GM19238 (cell line): Measurements from ENCODE around the gene FAT3.

Source experiments
- DNase-seq: peaks from one replicate; pipeline ENCODE4 v3.0.0; 2011; ENCODE audit warnings: low spot score; ENCODE audit not compliant: insufficient read length

FAT3 gene

DNA sequence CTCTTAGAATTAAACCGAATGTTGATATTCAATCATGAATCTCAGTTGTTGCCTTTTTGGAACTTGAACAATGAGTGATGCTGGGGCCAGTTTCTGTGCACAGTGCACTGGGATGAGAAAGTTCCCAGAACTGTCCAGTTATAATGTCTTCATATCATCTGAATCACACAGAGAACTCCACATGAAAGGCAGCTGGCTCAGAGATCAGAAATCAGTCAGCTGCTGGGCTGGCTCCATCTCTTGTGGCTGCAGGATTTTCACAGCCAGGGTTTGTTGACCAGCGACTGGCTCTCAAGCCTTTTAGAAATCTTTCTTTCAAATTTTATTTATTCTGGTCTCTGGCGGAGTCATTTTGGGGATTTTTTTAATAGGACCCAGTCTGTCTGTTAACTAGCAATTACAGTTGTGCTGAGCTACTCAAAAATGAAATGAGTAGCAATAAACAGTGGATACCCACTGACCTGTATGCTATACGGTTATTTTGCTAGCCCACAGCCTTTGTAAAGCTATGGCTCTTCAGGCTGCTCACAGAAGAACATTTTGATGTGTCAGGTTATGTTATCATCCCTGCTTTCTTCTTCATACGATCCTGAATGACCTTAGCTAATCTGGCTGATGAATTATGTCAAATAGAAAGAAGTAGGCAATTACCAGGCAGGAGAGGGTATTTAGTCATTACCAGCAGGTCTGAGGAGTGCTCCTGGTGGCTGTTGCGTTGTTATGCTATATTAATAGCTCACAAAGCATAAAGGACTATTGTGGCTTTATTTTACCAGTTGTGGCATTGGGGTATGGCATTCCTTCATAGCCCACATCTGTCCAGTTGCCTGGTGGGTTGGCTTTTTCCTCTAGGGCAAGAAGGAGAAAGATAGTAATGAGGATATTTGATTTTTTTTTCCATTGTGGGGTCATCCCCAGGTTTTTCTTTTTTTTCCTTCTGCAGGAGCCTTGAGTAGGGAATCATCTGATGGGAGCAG lies 3.6 kb downstream of the FAT3 start:
- no peak for DNase-seq

DNA sequence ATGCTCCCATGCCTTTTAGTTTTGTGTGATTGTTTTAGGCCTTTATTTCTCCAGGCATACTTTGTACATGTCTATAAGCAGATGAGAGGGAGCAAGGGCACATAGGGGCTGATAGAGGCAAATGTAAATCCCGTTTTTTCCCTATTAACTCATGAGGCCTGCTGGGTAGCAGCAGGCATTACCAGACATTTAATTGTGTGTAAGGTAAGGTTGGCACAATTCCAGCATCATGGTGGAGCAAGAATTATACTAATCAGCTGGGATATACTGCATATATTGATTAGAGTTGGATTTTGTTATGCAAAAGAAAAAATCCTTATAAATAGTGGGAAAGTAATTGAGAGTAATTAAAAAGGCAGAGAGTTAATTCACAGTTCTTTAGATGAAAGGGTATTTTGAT lies 12.2 kb downstream of the FAT3 start:
- DNase-seq: no peak

DNA sequence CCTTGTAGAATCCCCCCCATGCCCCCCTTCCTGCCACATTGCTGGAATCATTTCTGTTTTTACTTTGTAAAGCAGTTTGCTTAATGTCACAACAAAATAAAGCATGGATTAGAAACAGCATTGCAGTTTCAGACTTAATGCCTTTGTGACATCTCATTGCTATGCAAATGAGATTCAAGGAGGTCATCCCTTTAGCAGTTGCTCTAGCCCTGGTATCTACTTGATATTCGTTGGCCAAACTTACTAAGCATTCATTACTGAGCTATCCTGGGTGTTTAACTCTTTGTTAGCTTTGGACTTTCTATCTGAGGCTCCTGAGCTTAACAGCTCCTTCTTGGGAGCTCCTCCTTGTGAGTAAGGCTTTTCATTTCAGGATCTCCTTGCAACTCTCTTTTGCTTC lies 16.3 kb downstream of the FAT3 start:
- DNase-seq: no peak

DNA sequence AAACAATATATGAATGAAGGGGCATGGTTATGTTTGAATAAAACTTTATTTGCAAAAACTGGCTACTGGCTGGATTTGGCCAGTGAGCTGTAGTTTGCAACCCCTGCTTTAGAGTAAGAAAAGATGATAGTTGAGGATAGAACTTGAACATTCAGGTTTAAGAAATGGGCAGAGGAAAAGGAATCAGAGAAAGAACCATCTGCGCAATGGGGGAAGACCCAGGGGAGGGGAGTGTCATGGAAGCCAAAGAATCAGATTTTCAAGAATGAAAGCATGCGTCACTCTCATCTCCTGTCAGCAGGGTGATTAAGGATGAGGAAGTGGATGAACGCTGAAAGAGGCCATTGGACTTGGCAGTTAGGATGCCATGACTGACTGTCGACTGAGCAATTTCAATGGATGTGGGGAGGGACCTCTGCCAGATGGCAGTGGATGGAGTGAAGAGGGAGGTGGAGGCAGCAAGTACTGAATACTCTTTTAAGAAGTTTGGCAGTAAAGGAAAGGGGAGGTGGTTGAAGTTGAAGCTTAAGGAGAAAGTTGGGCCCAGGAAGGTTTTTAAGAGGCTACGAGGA lies 21.2 kb downstream of the FAT3 start:
- DNase-seq: no peak

DNA sequence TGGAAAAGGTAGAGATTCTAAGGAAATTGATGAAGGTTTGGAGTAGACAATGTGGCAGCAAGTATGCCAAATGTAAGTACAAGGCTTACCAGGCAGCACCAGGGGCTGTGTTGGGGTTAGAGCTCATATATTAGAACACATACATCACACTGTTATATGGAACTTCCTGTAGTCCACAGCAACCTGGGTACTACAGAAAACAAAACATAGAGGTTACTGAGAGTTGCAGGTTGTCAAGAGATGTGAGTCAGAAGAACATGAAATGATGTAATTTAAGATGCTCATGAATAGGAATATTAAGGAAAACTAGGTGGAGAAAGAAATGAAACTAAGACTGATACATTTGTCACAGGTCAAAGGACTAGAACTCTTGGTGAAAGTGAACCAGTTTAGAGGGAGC lies 22.0 kb downstream of the FAT3 start:
- no peak for DNase-seq

DNA sequence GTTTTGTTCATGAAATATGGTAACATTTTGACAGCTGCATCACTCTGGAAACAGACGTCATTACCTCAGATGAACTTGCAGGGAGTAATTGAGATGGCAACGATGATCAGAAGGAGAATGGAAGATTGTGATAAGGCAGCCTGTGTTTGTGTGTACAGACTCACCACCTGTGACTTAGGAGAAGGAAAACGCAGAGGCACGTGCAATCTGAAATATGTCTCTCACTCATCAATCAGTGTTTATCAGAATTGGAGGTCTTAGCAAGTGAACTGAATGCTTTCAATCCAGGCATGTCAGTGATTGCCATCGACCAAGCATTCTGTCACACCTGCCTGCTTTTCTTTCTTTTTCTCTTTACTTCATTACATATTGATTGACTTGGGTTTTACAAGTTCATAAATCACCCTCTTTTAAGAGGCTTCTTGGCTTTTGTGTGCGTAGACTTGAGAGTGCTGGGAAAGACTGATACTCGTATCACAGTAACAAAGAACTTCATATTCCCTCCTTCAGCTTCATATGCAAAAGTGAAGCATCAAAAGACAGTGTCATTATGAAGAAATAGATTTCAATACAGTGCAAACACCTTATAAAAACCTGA lies 24.6 kb downstream of the FAT3 start:
- no peak for DNase-seq

DNA sequence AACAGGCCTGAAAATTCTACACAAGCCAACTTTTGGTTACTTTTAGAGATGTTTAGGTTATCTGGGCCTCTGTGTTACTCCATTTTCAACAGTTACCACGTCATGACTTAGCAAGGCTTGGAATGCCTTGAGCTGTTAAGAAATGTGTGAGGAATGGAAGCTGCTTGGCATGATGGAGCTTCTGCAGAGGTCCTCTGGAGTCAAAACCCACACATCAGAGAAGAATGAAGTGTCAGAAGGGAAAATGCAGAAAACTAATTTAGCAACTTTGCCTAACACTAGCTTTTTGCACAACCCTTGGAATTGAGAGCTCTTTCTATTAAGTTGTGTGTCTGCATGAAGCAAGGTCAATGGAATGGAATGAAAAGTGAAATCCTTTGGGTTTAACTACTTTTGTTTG lies 27.4 kb downstream of the FAT3 start:
- DNase-seq: no peak

DNA sequence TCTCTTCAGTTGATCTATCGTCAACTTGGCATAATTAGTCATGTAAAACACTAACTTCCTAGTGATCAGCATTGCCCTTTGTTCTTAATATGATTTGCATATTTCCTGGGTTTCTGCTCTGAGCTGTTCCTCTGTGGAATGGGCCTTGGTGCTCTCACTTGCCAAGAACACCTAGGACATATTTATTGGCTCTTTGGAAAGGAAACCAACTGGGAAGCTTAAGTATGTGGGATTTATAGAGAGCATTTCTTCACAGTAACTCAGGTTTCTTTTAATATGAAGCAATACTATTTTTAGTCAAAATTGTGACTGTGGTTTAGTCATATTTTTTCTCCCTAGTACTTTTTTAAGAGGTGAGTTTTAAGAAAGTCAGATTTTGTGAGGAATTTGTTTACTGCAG lies 28.8 kb downstream of the FAT3 start:
- DNase-seq: no peak

DNA sequence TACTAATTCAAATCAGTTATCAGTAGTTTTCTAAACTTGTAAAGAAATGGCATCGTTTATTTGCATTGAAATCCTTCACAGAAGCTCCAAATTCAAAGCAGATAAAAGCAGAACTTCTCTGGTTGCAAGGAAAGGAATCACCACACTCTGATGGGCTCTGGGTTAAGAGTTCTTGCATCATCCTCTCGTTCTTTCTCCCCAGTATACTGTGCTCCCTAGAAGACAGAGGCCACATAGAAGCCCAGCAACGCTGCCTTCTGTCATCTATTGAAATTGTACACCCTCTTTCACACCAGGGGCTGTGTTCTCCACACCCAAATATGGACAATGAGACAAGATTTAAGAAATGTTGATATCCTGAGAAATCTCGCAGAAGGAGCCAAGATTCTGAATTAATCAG lies 29.3 kb downstream of the FAT3 start:
- DNase-seq: no peak

DNA sequence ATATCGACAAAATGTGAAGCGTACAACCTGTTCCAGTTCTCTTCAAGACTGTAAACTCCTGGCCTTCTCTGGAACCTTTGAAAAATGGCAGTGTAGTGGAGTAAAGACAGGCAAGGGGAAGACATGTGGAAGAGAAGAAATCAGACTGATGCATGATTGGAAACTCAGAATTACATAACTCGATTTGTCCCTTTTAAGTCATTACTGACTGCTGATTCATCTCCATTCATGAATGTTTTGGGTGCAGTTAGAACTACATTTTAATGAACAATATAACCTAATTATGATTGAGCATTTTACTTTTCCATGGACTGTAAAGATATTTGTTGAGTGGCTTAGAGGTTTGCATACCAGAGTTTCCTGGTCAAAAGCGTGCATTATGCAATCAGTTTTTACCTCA lies 32.9 kb downstream of the FAT3 start:
- DNase-seq: no peak

DNA sequence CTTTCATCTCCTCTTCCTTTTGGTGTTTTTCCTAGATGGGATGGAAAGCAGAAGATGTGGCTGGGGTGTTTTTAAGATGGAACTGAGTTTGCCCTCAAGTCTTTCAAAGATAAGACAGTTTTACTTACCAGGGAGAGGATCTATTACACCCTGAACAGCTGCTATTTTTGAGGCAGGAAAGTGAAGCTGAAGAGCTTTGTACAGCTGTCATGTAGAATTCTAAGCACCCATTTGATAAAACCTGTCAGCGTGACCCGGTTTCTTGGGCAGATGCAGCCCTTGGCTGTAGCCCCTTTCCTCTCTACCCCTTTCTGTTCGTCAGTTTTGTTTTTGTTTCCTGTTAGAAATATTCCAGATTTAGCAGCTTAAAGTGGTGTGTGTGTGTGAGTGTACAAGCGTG lies 35.2 kb downstream of the FAT3 start:
- DNase-seq: no peak

DNA sequence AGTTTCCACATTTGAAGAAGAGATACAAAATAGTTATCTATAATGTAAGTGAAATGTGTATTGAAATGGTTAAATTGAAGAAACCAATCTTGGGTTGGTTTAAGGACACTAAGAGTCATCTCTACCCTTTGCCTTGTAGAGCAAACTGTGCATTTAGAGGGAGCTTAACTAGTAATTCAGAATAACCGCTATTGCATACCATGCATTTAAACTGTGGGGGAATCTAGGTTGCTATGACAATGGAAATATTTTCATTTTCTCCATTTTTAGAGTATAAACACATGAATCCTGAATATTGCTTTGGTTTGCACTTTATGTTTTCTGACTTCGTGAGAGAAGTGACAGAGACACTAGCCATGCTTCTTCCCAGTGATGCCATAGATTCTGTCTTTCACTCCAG lies 39.7 kb downstream of the FAT3 start:
- DNase-seq: no peak

DNA sequence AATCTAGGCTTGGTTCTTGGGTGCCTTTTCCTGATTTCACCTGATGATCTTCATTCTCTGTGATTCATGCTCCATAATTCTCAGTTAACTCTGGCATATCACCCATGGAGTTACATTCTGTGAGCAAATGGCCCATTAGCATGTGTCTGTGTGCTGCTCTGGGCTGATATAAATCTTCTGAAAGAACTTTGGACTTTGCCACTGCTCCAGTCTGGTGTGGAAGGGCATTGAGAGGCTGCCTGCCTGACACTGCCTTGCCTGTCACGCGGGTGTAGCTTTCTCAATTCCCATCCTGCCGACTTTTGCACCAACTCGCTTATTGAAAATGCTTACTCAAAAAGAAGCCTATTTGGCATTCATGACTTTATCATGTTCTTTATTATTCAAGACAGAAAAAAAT lies 42.2 kb downstream of the FAT3 start:
- no peak for DNase-seq

DNA sequence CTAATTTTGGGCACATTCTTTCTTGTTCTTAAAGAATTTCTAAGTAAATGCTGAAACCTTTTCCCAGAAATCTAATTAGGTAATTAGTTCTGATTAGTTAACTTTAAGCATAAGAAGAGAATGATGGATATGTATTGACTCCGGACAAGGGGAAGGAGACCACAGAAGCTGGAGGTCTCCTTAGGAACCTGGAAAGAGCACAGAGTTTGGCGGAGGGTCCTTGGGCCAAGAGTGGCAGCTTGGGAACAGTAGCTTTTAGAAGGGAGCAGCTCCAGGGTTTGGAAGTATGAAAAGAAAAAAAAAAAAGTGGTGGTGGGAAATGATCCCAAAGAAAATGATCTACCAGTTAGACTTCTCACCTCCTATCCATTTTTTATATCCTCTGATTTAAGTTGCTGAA lies 42.7 kb downstream of the FAT3 start:
- no peak for DNase-seq

DNA sequence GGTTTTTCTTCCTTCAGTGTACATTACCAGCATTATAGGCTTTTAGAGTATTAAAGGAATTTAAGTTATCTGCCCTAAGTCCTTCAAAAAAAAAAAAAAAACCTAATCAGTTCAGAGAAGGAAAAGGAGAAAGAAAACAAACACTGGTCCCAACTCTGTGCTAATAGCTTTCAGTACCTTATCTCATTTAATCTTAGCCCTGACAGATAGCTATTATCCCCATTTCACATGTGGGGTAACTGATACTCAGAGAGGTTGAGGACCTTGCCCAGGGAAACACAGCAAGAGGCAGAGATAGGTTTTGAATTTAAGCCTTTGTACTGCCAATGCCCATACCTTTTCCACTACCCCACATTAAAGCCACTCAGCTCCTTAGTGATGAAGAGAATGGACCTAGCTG lies 43.4 kb downstream of the FAT3 start:
- no peak for DNase-seq

DNA sequence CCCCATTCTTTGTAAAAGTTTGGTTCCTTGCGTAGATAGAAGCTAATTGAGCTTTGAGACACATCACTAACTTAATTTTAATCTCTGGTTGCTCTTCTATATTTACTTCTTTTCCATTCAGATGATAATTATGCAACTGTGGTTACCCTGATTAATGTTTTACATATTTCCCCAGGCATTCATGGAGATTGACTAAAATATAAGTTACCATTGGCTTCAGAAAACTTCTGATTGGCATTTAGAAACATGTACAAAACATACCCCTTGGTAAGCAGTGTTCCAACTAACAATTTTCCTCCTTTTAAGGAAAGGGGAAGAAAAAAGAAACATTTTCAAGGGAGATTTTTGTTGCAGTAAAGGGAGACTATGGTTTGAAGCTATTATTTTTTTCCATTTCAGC lies 43.9 kb downstream of the FAT3 start:
- DNase-seq: no peak

DNA sequence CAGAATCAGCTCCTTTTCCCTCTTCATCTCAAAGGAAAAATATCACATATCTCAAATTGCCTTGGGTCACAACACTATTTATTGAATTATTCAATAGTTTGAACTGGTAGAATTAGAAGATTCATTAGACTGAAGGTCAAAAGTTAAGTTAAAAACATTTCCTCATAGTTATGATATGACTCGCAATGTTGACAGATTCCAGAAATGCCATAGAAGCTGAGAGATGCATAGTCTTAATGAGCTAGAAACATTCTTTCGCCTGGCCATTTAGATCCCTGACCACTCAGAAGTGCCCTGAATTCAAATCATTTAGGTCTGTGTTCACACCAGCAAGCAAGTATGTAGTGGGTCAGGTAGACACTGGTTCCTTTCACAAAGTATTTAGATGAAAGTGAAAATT lies 44.4 kb downstream of the FAT3 start:
- no peak for DNase-seq

DNA sequence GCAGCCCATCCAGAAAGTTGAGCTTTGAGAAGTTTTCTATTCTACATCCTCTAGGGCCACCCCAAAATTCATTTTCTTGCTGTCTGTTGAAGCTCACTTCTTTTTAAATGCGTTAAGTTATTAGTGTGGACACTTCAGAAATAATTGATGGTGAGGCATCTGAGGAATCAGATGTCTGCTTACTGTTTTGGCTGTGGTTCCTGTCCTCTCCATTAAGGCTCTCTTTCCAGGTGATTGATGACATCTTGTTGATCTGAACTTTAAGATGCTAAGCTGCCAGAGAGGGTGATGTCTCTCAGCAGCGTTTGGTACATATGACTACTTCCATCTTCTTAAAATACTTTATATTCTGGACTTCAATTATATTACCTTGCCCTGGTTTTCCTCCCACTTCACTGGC lies 45.2 kb downstream of the FAT3 start:
- no peak for DNase-seq

DNA sequence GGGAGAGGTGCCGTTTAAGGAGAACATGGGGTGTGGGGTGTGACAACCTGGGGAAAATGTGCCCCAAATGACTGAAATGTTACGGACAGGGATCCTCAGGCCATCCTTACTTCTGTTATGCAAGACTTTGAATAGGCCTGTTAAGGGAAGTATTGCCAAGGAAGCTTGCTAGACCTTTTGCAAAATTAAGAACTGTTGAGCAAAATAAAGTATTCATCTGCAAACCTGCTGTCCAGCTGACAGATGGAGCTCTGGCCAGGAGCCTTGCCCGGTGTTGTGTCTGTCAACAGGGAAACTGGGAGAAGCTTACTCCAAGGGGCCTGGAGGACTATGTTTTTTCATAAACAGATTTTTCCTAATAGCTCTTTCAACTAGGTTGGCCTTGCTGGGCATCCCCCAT lies 48.0 kb downstream of the FAT3 start:
- DNase-seq: no peak
